ENCODE measurements around the gene NTNG1. TPM values are rescaled to one million over a fixed set of nuclear protein-coding genes. Genes with fewer than 3 reads are reported as not detected.

Gene NTNG1
- total RNA-seq, 2 experiments from 2014 or later: 2.3 to 5.9 TPM

GRCh38 chr1:107413546-107413945, 272.7 kb downstream of the NTNG1 start:
- TF ChIP-seq EZH2phosphoT487 (IDR thresholded peaks at IDR 0.05; ENCODE audit: borderline replicate concordance, low read depth, low read length) (no peak), CTCF (conservative IDR thresholded peaks at IDR 0.05; ENCODE audit: low read length) (no peak)
- CTCF ChIA-PET (ENCODE audit: unreplicated experiment): no interaction called here
- no peaks in the 10 kb centered on the region for H3K79me2 ChIP-seq (ENCODE audit: insufficient read depth, low read depth, low read length)
- no peak for DNase-seq (ENCODE audit: low spot score)
- no peaks in the 10 kb centered on the region for H3K4me1 ChIP-seq (ENCODE audit: insufficient read depth, low read length, poor library complexity, severe bottlenecking)
- no peak overlapping the region for H2AFZ ChIP-seq (ENCODE audit: low read length)
- no peak overlapping the region for H3K27ac ChIP-seq (ENCODE audit: low read depth, low read length, poor library complexity, severe bottlenecking)
- H3K4me3 ChIP-seq (ENCODE audit: low read depth, low read length, poor library complexity, severe bottlenecking): no peak overlapping the region
- POLR2A ChIA-PET: interaction anchor here (0.7 to 2.2 kb wide), 5 partner anchors 11 to 24 kb away, joined by 3 to 6 read pairs (median 3); no protein-coding TSS in a partner anchor
- H3K9me3 ChIP-seq (ENCODE audit: low read length): no peaks in the 10 kb centered on the region
- no peaks in the 10 kb centered on the region for H3K36me3 ChIP-seq (ENCODE audit: insufficient read depth, low read length)
- H3K4me2 ChIP-seq (ENCODE audit: low read length): no peak overlapping the region
- H3K9me2 ChIP-seq (ENCODE audit: insufficient read depth, low read length): no peaks in the 10 kb centered on the region
- H4K20me1 ChIP-seq (ENCODE audit: insufficient read depth, low read length): no peaks in the 10 kb centered on the region
- intact Hi-C loops (cut with micrococcal nuclease; ENCODE audit: unreplicated experiment): no loop called here
- no TSS peak for BruUV-seq (replicated peaks)

- TF ChIP-seq CTCF (conservative IDR thresholded peaks at IDR 0.05; ENCODE audit: low read length): no peak
- no peak for TF ChIP-seq EZH2phosphoT487 (IDR thresholded peaks at IDR 0.05; ENCODE audit: borderline replicate concordance, low read depth, low read length)
- H3K9me2 ChIP-seq (ENCODE audit: insufficient read depth, low read length): no peaks in the 10 kb centered on the region
- H4K20me1 ChIP-seq (ENCODE audit: insufficient read depth, low read length): no peaks in the 10 kb centered on the region
- no peak for DNase-seq (ENCODE audit: low spot score)
- H3K79me2 ChIP-seq (ENCODE audit: insufficient read depth, low read depth, low read length): no peaks in the 10 kb centered on the region
- no peaks in the 10 kb centered on the region for H3K9me3 ChIP-seq (ENCODE audit: low read length)
- POLR2A ChIA-PET: interaction anchor here (0.5 to 2.2 kb wide), 11 partner anchors 8 to 358 kb away, joined by 3 to 7 read pairs (median 3); partner anchors contain the start of gene PRMT6
- H3K4me2 ChIP-seq (ENCODE audit: low read length): no peak overlapping the region
- H3K27ac ChIP-seq (ENCODE audit: low read depth, low read length, poor library complexity, severe bottlenecking): no peak overlapping the region
- H3K4me3 ChIP-seq (ENCODE audit: low read depth, low read length, poor library complexity, severe bottlenecking): no peak overlapping the region
- no peaks in the 10 kb centered on the region for H3K36me3 ChIP-seq (ENCODE audit: insufficient read depth, low read length)
- no peak overlapping the region for H2AFZ ChIP-seq (ENCODE audit: low read length)
- intact Hi-C loops (cut with micrococcal nuclease; ENCODE audit: unreplicated experiment): no loop called here
- CTCF ChIA-PET (ENCODE audit: unreplicated experiment): no interaction called here
- no TSS peak for BruUV-seq (replicated peaks)
- no peaks in the 10 kb centered on the region for H3K4me1 ChIP-seq (ENCODE audit: insufficient read depth, low read length, poor library complexity, severe bottlenecking)
Measured at GRCh38 chr1:107413951-107414350, 273.1 kb downstream of the NTNG1 start.

- H2AFZ ChIP-seq (ENCODE audit: low read length): no peak overlapping the region
- no peak for DNase-seq (ENCODE audit: low spot score)
- BruUV-seq (replicated peaks): no TSS peak
- no peaks in the 10 kb centered on the region for H3K9me3 ChIP-seq (ENCODE audit: low read length)
- H3K27ac ChIP-seq (ENCODE audit: low read depth, low read length, poor library complexity, severe bottlenecking): no peak overlapping the region
- TF ChIP-seq CTCF (conservative IDR thresholded peaks at IDR 0.05; ENCODE audit: low read length): no peak
- no peak for TF ChIP-seq EZH2phosphoT487 (IDR thresholded peaks at IDR 0.05; ENCODE audit: borderline replicate concordance, low read depth, low read length)
- H3K36me3 ChIP-seq (ENCODE audit: insufficient read depth, low read length): no peaks in the 10 kb centered on the region
- H3K4me2 ChIP-seq (ENCODE audit: low read length): no peak overlapping the region
- ChIA-PET POLR2A (interaction anchor here (0.5 to 2.2 kb wide), 15 partner anchors 9 to 358 kb away, joined by 3 to 7 read pairs (median 3); partner anchors contain the start of gene PRMT6), CTCF (ENCODE audit: unreplicated experiment) (no interaction called here)
- H3K79me2 ChIP-seq (ENCODE audit: insufficient read depth, low read depth, low read length): no peaks in the 10 kb centered on the region
- no peaks in the 10 kb centered on the region for H3K9me2 ChIP-seq (ENCODE audit: insufficient read depth, low read length)
- no peaks in the 10 kb centered on the region for H3K4me1 ChIP-seq (ENCODE audit: insufficient read depth, low read length, poor library complexity, severe bottlenecking)
- no peaks in the 10 kb centered on the region for H4K20me1 ChIP-seq (ENCODE audit: insufficient read depth, low read length)
- intact Hi-C loops (cut with micrococcal nuclease; ENCODE audit: unreplicated experiment): no loop called here
- no peak overlapping the region for H3K4me3 ChIP-seq (ENCODE audit: low read depth, low read length, poor library complexity, severe bottlenecking)
Measured at GRCh38 chr1:107414550-107414949, 273.7 kb downstream of the NTNG1 start.
